ENCODE measurements around the gene RETN.
A peak's percentile ranks its signal among the peaks of the same experiment; 100 is the strongest.

- TF ChIP-seq, protein P1, sequence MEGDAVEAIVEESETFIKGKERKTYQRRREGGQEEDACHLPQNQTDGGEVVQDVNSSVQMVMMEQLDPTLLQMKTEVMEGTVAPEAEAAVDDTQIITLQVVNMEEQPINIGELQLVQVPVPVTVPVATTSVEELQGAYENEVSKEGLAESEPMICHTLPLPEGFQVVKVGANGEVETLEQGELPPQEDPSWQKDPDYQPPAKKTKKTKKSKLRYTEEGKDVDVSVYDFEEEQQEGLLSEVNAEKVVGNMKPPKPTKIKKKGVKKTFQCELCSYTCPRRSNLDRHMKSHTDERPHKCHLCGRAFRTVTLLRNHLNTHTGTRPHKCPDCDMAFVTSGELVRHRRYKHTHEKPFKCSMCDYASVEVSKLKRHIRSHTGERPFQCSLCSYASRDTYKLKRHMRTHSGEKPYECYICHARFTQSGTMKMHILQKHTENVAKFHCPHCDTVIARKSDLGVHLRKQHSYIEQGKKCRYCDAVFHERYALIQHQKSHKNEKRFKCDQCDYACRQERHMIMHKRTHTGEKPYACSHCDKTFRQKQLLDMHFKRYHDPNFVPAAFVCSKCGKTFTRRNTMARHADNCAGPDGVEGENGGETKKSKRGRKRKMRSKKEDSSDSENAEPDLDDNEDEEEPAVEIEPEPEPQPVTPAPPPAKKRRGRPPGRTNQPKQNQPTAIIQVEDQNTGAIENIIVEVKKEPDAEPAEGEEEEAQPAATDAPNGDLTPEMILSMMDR (IDR thresholded peaks at IDR 0.05): peak; percentile 44
- TF ChIP-seq RAD21 (conservative IDR thresholded peaks at IDR 0.05 in 1 of 2, IDR thresholded peaks at IDR 0.05 in 1 of 2) (0 out of 5 replicates have a peak, but pooled peaks of 1 of the 2 experiments have one; percentile 22), JUN (IDR thresholded peaks at IDR 0.05) (no peak)
Observed at GRCh38 chr19:7681340-7682174, 12.7 kb downstream of the RETN start.
